GM12892 (cell line): ENCODE data around the gene QSER1.

Experiments
- POLR2A ChIP-seq: IDR thresholded peaks from 2 replicates; pipeline ENCODE4 v1.6.1; 2011; ENCODE audit warnings: low read depth, low read length, control low read depth
- POLR2AphosphoS5 ChIP-seq: IDR thresholded peaks from 2 replicates; pipeline ENCODE4 v1.6.1; 2011; ENCODE audit warnings: low read depth, low read length, control low read depth
- TAF1 ChIP-seq: IDR thresholded peaks from 2 replicates; pipeline ENCODE4 v1.6.1; 2011; ENCODE audit warnings: low read depth, mild to moderate bottlenecking, control low read depth, low read length, borderline replicate concordance

DNA sequence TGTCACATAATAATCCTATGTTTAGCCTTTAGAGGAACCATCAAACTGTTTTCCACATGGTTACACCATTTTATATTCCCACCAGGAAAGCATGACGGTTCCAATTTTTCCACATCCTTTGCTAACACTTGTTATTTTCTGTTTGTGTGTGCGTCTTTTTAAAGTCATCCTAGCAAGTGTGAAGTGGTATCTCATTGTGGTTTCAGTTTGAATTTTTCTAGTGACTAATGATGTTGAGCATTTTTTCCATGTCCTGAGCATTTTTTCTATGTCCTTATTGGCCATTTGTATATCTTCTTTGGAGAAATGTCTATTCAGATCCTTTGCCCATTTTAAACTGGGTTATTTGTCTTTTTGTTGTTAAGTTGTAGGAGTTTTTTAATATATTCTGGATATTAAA is 69.4 kb downstream of the QSER1 start:
- no peak for TF ChIP-seq POLR2A
- no peak for TF ChIP-seq POLR2AphosphoS5
- no peak for TF ChIP-seq TAF1
